Vagina (tissue), 2 donors: Measurements from ENCODE around the gene MKNK2. TPM values are rescaled to one million over a fixed set of nuclear protein-coding genes. Genes with fewer than 3 reads are reported as not detected.
A peak's percentile ranks its signal among the peaks of the same experiment; 100 is the strongest.

Experiments used
- DNase-seq, 2 donors: peaks; one replicate each; pipeline ENCODE4 v3.0.0-alpha.2; 2017; ENCODE audit errors: extremely low spot score in 2 of 2
- H3K27ac ChIP-seq: fragments of 200-600 bp; sonication (generic); one replicate; pipeline ENCODE4 v1.5.1; 2019
- H3K27me3 ChIP-seq: fragments of 200-600 bp; sonication (generic); one replicate; pipeline ENCODE4 v1.5.1; 2019
- H3K36me3 ChIP-seq, 2 donors: fragments of 200-600 bp; sonication (generic); one replicate each; pipeline ENCODE4 v1.5.1; 2017 to 2019
- H3K4me1 ChIP-seq: fragments of 200-600 bp; sonication (generic); one replicate; pipeline ENCODE4 v1.5.1; 2019
- H3K4me3 ChIP-seq, 2 donors: fragments of 200-600 bp; sonication (generic); 1 replicate in 1 of 2; 2 replicates in 1 of 2; pipeline ENCODE4 v1.5.1; 2016 to 2019
- H3K9me3 ChIP-seq: fragments of 200-600 bp; sonication (generic); one replicate; pipeline ENCODE4 v1.5.1; 2019
- CTCF ChIP-seq, 3 experiments: fragments of 450-650 bp in 2 of 3; fragments of 200-600 bp in 1 of 3; sonication (generic) in 1 of 3; IDR thresholded peaks; one replicate each; pipeline ENCODE4 v1.5.1; 2017 to 2019; ENCODE audit warnings: antibody characterized with exemption in 3 of 3, mild to moderate bottlenecking in 2 of 3, moderate library complexity in 2 of 3
- POLR2A ChIP-seq, 2 donors: fragments of 450-650 bp; IDR thresholded peaks; one replicate each; pipeline ENCODE4 v1.6.1; 2017; ENCODE audit warnings: antibody characterized with exemption in 2 of 2, mild to moderate bottlenecking in 2 of 2, moderate library complexity in 2 of 2
- POLR2AphosphoS5 ChIP-seq, 2 donors: sonication (generic); formaldehyde crosslinking; IDR thresholded peaks; one replicate each; pipeline ENCODE4 v1.9.0; 2017; ENCODE audit warnings: antibody characterized with exemption in 2 of 2, mild to moderate bottlenecking in 2 of 2, low read depth in 1 of 2; ENCODE audit not compliant: insufficient read depth in 1 of 2
- intact Hi-C: fragments of 100-400 bp; cut with DNase I; formaldehyde crosslinking; loops from one replicate; pipeline ENCODE4 v1.15.1; 2023
- total RNA-seq: library from RNA; depleted of rRNA; stranded (reverse); fragments of >200 nt; gene quantifications from one replicate; pipeline ENCODE4 v1.2.3, GENCODE V29; 2016

The MKNK2 gene
- total RNA-seq, 1 donor from 2014 or later, result 185 TPM

- intact Hi-C loops, result loop anchor here (10.0 kb wide), 1 partner anchor 141 kb away; no protein-coding TSS in a partner anchor
- peaks cover 29% of the 10 kb centered on the region for H3K4me1 ChIP-seq
- no peak for TF ChIP-seq POLR2AphosphoS5 (IDR thresholded peaks at IDR 0.05; ENCODE audit: insufficient read depth in 1 of 2, low read depth in 1 of 2)
- TF ChIP-seq POLR2A (IDR thresholded peaks at IDR 0.05), result no peak
- no peak for TF ChIP-seq CTCF (IDR thresholded peaks at IDR 0.05)
- H3K36me3 ChIP-seq, result no peaks in the 10 kb centered on the region
- no peaks in the 10 kb centered on the region for H3K27me3 ChIP-seq
- peak within 1 kb of the TSS; percentile 78 to 87 for H3K4me3 ChIP-seq
- H3K9me3 ChIP-seq, result no peaks in the 10 kb centered on the region
- DNase-seq, result no peak
- H3K27ac ChIP-seq, result peak within 1 kb of the TSS; percentile 90
Observed at GRCh38 chr19:2015608-2015950, 35.5 kb downstream of the MKNK2 start, which contains the start of gene BTBD2. Gene BTBD2, minus strand, starts transcription at chr19:2015714. Its CDS starts 11 bp downstream, at chr19:2015703.

- intact Hi-C loops, result loop anchor here (10.0 kb wide), 1 partner anchor 140 kb away; no protein-coding TSS in a partner anchor
- Histone ChIP-seq H3K9me3 (no peaks in the 10 kb centered on the region), H3K4me1 (peaks cover 29% of the 10 kb centered on the region), H3K4me3 (peak overlapping the region; percentile 78 to 87), H3K27me3 (no peaks in the 10 kb centered on the region), H3K27ac (peak overlapping the region; percentile 74), H3K36me3 (no peaks in the 10 kb centered on the region)
- TF ChIP-seq CTCF (IDR thresholded peaks at IDR 0.05) (no peak), POLR2AphosphoS5 (IDR thresholded peaks at IDR 0.05; ENCODE audit: insufficient read depth in 1 of 2, low read depth in 1 of 2) (no peak), POLR2A (IDR thresholded peaks at IDR 0.05) (no peak)
- DNase-seq, result no peak
Observed at GRCh38 chr19:2014731-2015607, 36.1 kb downstream of the MKNK2 start.

GRCh38 chr19:2014131-2014571 lies 36.9 kb downstream of the MKNK2 start:
- peak overlapping the region in 1 of 2 donors; percentile 78 for H3K4me3 ChIP-seq
- DNase-seq, result no peak
- TF ChIP-seq CTCF (IDR thresholded peaks at IDR 0.05), result no peak
- no peak for TF ChIP-seq POLR2AphosphoS5 (IDR thresholded peaks at IDR 0.05; ENCODE audit: insufficient read depth in 1 of 2, low read depth in 1 of 2)
- no peak for TF ChIP-seq POLR2A (IDR thresholded peaks at IDR 0.05)

GRCh38 chr19:2013683-2013961 lies 37.4 kb downstream of the MKNK2 start:
- no peak overlapping the region for H3K27ac ChIP-seq
- H3K27me3 ChIP-seq, result no peaks in the 10 kb centered on the region
- intact Hi-C loops, result loop anchor here (10.0 kb wide), 1 partner anchor 139 kb away; no protein-coding TSS in a partner anchor
- TF ChIP-seq CTCF (IDR thresholded peaks at IDR 0.05) (no peak), POLR2AphosphoS5 (IDR thresholded peaks at IDR 0.05; ENCODE audit: insufficient read depth in 1 of 2, low read depth in 1 of 2) (no peak), POLR2A (IDR thresholded peaks at IDR 0.05) (no peak)
- no peak for DNase-seq
- no peaks in the 10 kb centered on the region for H3K36me3 ChIP-seq
- peaks cover 29% of the 10 kb centered on the region for H3K4me1 ChIP-seq
- no peak overlapping the region for H3K4me3 ChIP-seq
- no peaks in the 10 kb centered on the region for H3K9me3 ChIP-seq

More at GRCh38 chr19:2014131-2014571, 36.9 kb downstream of the MKNK2 start:
- Histone ChIP-seq H3K4me1 (peaks cover 29% of the 10 kb centered on the region), H3K27ac (peak overlapping the region; percentile 74), H3K36me3 (no peaks in the 10 kb centered on the region), H3K27me3 (no peaks in the 10 kb centered on the region), H3K9me3 (no peaks in the 10 kb centered on the region)
- intact Hi-C loops, result loop anchor here (10.0 kb wide), 1 partner anchor 139 kb away; no protein-coding TSS in a partner anchor
